ENCODE results near the gene PLCB4.

PLCB4 gene

DNA sequence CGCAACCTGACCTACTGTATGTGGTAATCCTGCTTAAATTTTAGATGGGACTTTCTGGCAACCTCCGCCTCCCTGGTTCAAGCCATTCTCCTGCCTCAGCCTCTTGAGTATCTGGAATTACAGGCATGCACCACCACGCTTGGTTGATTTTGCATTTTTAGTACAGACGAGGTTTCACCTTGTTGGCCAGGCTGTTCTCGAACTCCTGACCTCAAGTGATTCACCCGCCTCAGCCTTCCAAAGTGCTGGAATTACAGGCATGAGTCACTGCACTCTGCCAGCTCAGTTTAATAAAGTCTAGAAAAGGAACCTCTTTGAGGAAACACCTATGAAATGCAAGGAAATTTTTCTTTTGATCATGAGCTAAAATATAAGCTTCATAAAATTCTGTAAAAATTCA lies 9.0 kb upstream of the PLCB4 start:
- Histone ChIP-seq H3K27me3 (replicated peaks) (no peaks in the 10 kb centered on the region), H3K4me3 (ENCODE audit: low read depth, low read length) (no peak overlapping the region), H3K27ac (no peak overlapping the region), H3K36me3 (replicated peaks) (no peaks in the 10 kb centered on the region)
- DNase-seq = peak; percentile 40
- TF ChIP-seq, protein P1, sequence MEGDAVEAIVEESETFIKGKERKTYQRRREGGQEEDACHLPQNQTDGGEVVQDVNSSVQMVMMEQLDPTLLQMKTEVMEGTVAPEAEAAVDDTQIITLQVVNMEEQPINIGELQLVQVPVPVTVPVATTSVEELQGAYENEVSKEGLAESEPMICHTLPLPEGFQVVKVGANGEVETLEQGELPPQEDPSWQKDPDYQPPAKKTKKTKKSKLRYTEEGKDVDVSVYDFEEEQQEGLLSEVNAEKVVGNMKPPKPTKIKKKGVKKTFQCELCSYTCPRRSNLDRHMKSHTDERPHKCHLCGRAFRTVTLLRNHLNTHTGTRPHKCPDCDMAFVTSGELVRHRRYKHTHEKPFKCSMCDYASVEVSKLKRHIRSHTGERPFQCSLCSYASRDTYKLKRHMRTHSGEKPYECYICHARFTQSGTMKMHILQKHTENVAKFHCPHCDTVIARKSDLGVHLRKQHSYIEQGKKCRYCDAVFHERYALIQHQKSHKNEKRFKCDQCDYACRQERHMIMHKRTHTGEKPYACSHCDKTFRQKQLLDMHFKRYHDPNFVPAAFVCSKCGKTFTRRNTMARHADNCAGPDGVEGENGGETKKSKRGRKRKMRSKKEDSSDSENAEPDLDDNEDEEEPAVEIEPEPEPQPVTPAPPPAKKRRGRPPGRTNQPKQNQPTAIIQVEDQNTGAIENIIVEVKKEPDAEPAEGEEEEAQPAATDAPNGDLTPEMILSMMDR (IDR thresholded peaks at IDR 0.05; ENCODE audit: low read depth, low read length, missing control alignments) = no peak
- in situ Hi-C loops (cut with HindIII; ENCODE audit: low pct_ligation_motif_present, low sequenced_read_pairs) = no loop called here

DNA sequence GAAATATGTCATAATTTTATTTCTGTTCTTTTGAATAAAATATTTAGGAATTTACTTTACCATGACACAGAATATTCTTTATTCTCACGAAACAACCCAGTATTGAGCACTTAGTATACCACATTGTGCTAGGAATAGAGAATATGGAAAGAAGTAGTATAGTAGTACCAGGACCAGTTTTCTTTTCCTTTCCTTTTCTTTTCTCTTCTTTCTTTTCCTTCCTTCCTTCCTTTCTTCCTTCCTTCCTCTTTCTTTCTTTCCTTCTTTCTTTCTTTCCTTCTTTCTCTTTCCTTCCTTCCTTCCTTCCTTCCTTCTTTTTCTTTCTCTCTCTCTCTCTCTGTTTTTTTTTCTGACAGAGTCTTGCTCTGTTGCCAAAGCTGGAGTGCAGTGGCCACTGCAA lies 7.5 kb upstream of the PLCB4 start:
- Histone ChIP-seq H3K4me3 (ENCODE audit: low read depth, low read length) (no peak overlapping the region), H3K27ac (no peak overlapping the region), H3K36me3 (replicated peaks) (no peaks in the 10 kb centered on the region), H3K27me3 (replicated peaks) (no peaks in the 10 kb centered on the region)
- TF ChIP-seq, protein P1 (IDR thresholded peaks at IDR 0.05; ENCODE audit: low read depth, low read length, missing control alignments) = no peak
- in situ Hi-C loops (cut with HindIII; ENCODE audit: low pct_ligation_motif_present, low sequenced_read_pairs) = no loop called here
- DNase-seq = no peak

DNA sequence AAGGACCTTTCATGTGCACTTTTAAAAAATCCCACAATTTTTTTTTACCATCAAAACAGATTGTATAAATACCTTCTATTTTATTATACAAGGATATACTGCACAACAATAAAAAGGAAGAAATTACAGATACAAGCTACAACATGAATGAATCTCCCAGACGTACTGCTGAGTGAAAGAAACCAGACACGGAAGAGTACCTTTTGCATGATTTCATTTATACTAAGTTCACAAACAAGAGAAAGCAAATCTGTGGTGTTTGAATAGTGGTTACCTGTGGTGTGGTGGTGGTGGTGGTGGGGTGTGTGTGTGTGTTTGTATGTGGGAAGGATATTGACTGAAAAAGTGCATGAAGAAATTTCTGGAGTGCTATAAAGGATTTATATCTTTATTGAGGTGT lies 6.8 kb upstream of the PLCB4 start:
- DNase-seq = no peak
- H3K4me3 ChIP-seq (ENCODE audit: low read depth, low read length) = no peak overlapping the region
- H3K36me3 ChIP-seq (replicated peaks) = no peaks in the 10 kb centered on the region
- in situ Hi-C loops (cut with HindIII; ENCODE audit: low pct_ligation_motif_present, low sequenced_read_pairs) = no loop called here
- H3K27me3 ChIP-seq (replicated peaks) = no peaks in the 10 kb centered on the region
- TF ChIP-seq, protein P1 (IDR thresholded peaks at IDR 0.05; ENCODE audit: low read depth, low read length, missing control alignments) = no peak
- H3K27ac ChIP-seq = no peak overlapping the region

DNA sequence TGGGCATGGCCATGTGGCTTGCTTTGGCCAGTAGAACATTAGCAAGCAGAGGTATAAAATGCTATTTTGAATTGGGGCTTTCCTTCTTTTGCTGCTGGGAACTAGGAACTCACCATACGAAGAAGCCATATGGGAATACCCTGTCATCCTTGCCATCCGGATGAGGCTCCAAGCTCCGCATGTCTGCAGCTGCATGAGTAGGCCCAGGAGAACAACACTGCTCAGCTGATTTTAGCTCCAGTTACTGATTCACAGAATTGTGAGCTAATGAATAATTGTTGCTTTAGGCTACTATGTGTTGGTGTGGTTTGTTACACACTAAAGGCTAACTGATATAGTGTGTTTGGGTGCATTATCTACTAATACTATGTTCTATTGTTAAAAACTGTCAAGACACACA lies 2.7 kb upstream of the PLCB4 start:
- Histone ChIP-seq H3K27me3 (replicated peaks) (no peaks in the 10 kb centered on the region), H3K36me3 (replicated peaks) (no peaks in the 10 kb centered on the region), H3K27ac (no peak overlapping the region), H3K4me3 (ENCODE audit: low read depth, low read length) (no peak overlapping the region)
- DNase-seq = no peak
- TF ChIP-seq, protein P1 (IDR thresholded peaks at IDR 0.05; ENCODE audit: low read depth, low read length, missing control alignments) = no peak
- in situ Hi-C loops (cut with HindIII; ENCODE audit: low pct_ligation_motif_present, low sequenced_read_pairs) = no loop called here

DNA sequence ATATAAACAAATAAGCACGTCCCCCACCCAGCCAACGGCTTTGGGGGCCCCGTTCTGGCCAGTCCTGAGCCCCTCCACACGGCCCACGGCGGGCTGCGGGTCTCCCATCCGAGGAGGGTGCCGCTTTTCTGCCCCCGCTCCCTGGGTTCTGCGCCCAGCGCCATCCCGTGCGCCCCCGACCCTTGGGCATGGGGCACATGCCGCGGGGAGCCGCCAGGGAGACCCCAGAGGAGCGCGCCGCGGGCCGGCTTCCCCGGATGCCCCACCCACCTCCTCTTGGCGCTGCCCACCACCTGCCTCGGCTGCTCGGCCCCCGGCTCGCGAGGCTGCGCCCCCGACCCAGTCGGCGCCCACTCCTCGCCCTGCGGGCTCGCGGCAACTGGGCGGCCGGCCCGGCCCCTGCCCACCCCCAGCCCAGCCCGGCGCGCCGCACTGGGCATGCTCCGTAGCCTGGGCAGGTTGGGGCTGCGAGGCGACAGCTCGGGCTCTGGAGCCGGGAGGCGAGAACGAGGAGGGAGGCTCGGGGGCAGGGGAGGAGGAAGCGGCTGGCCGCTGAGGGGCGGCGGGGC lies 570 bp upstream of the PLCB4 start:
- Histone ChIP-seq H3K27me3 (replicated peaks) (no peaks in the 10 kb centered on the region), H3K4me3 (ENCODE audit: low read depth, low read length) (peak overlapping the region; percentile 80), H3K36me3 (replicated peaks) (no peaks in the 10 kb centered on the region), H3K27ac (no peak overlapping the region)
- DNase-seq = no peak
- in situ Hi-C loops (cut with HindIII; ENCODE audit: low pct_ligation_motif_present, low sequenced_read_pairs) = no loop called here
- TF ChIP-seq, protein P1 (IDR thresholded peaks at IDR 0.05; ENCODE audit: low read depth, low read length, missing control alignments) = no peak

DNA sequence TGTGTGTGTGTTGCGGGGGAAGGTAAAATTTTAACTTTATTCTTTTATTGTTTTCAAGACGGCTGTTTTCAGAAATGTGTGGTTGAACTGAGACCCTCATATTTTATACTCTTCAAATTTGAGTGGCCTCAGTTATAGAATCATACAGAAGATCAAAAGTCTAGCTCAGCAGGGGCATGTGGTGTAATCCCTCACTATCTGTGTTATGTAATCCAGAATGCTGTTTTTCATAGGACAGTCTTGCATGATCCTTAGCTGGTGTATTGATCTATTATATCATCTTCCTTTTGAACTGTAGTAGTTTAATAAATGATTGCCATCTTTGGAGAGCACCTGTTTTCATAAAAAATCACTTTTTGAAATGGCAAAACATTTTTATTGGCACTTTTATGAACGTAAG lies 1.4 kb downstream of the PLCB4 start:
- in situ Hi-C loops (cut with HindIII; ENCODE audit: low pct_ligation_motif_present, low sequenced_read_pairs) = no loop called here
- H3K4me3 ChIP-seq (ENCODE audit: low read depth, low read length) = no peak overlapping the region
- no peaks in the 10 kb centered on the region for H3K36me3 ChIP-seq (replicated peaks)
- H3K27me3 ChIP-seq (replicated peaks) = no peaks in the 10 kb centered on the region
- TF ChIP-seq, protein P1 (IDR thresholded peaks at IDR 0.05; ENCODE audit: low read depth, low read length, missing control alignments) = no peak
- no peak overlapping the region for H3K27ac ChIP-seq
- no peak for DNase-seq
